HUES48 (cell line): Measurements from ENCODE around the gene TMEM17.

Experiments used
- H3K27ac ChIP-seq: one replicate; pipeline ENCODE4 v1.7.0; 2013; ENCODE audit warnings: low read depth, low read length, inconsistent platforms
- H3K27me3 ChIP-seq: 2 replicates; pipeline ENCODE4 v1.6.1; 2013; ENCODE audit warnings: mild to moderate bottlenecking, low read length; ENCODE audit not compliant: control insufficient read depth, insufficient read depth
- H3K36me3 ChIP-seq: 2 replicates; pipeline ENCODE4 v1.6.1; 2013; ENCODE audit warnings: low read length; ENCODE audit not compliant: control insufficient read depth, insufficient read depth
- H3K4me1 ChIP-seq: 2 replicates; pipeline ENCODE4 v1.6.1; 2013; ENCODE audit warnings: mild to moderate bottlenecking, low read length; ENCODE audit not compliant: control insufficient read depth, insufficient read depth
- H3K4me3 ChIP-seq: 2 replicates; pipeline ENCODE4 v1.5.1; 2013; ENCODE audit warnings: mild to moderate bottlenecking, low read depth, low read length
- H3K9ac ChIP-seq: 2 replicates; pipeline ENCODE4 v1.6.1; 2013; ENCODE audit warnings: mild to moderate bottlenecking, low read depth, low read length, moderate library complexity
- H3K9me3 ChIP-seq: 2 replicates; pipeline ENCODE4 v1.6.1; 2013; ENCODE audit warnings: low read length; ENCODE audit not compliant: control insufficient read depth, insufficient read depth

Gene TMEM17

DNA sequence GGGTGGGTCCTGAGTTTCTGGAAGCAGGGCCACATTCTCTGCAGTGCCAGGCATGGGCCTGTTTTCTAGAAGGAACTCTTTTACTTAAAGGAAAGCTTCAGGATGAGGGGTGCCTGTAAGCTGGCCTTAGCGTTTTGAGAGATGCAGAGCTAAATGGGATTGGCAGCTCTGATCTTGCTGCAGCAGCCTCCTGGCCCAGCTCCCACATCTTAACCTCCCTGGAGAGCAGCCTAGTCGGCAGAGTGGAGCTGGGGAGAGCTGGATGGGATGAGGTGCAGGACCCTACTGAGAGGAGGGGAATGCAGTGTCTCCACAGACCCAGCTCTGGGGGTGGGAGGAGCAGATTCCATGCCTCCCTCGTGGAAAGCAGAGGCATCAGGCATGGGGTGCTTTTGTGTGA is 52.0 kb downstream of the TMEM17 start:
- peaks cover 8% of the 10 kb centered on the region for H3K4me1 ChIP-seq
- no peak overlapping the region for H3K27ac ChIP-seq
- no peaks in the 10 kb centered on the region for H3K9me3 ChIP-seq

DNA sequence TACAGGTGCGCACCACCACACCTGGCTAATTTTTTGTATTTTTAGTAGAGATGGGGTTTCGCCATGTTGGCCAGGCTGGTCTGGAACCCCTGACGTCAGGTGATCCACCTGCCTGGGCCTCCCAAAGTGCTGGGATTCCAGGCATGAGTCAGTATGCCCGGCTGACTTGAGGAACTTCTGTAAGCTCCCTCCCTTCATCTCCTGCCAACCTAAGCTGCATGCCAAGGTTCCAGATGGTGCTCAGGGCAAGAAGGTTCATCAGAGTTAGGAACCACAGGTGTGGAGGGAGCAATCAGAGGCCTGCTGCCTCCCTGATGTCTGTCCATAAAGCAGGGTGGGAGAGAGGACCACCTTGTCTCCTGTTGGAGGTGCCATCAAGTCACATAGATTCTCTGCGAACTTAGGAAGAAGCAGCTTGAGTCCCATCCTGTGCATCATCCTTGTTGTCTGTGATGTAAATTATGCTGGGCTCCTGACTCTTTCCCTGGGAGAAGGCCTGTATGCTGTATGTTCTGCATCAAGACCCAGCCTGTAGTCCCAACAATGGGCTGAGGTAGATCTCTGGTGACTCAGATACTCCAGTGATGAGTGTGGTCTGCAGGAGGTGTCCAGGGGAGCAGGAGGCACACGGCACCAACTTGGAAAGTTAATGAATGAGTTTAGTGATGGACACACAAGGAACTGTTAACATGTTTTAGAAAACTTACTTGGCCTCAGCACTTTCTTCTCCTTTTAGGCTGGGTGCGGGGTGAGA is 53.1 kb downstream of the TMEM17 start:
- H3K27ac ChIP-seq: no peak overlapping the region
- peaks cover 12% of the 10 kb centered on the region for H3K27me3 ChIP-seq
- no peak overlapping the region for H3K9ac ChIP-seq
- no peak overlapping the region for H3K4me3 ChIP-seq
- no peaks in the 10 kb centered on the region for H3K9me3 ChIP-seq
- peaks cover 8% of the 10 kb centered on the region for H3K4me1 ChIP-seq
- H3K36me3 ChIP-seq: no peaks in the 10 kb centered on the region

More for the DNA sequence above, 52.0 kb downstream of the TMEM17 start:
- Histone ChIP-seq H3K36me3 (no peaks in the 10 kb centered on the region), H3K4me3 (no peak overlapping the region), H3K27me3 (peaks cover 19% of the 10 kb centered on the region), H3K9ac (no peak overlapping the region)

DNA sequence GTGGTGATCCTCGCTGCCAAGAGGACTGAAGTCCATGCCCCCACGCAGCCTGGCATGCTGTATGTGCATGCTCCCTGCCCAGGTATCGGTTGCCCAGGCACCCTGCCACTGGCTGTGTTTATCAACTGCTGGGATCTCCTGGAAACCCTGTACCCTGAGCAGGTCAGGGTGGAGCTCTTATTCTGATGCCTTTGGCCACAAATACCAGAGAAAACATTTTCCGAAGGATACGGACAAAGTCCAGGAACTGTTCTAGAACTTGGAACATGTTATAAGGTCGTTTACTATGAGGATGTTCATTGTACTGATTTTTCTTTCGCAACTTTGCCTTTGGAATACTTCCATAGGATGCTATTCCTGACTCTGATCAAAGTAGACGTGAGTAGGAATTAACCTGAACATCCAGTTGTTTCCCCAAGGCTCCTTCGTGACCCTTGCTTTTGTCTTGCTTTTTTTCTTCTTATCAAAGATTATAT is 55.2 kb downstream of the TMEM17 start:
- H3K4me3 ChIP-seq: no peak overlapping the region
- H3K9me3 ChIP-seq: no peaks in the 10 kb centered on the region
- no peaks in the 10 kb centered on the region for H3K4me1 ChIP-seq
- no peaks in the 10 kb centered on the region for H3K27me3 ChIP-seq
- H3K27ac ChIP-seq: no peak overlapping the region
- H3K9ac ChIP-seq: no peak overlapping the region
- H3K36me3 ChIP-seq: no peaks in the 10 kb centered on the region
